Panc1 (cell line): ENCODE data around the gene TNN. TPM values are rescaled to one million over a fixed set of nuclear protein-coding genes. Genes with fewer than 3 reads are reported as not detected.

Experiments used
- ATAC-seq: fragments of 200-7000 bp; cut with Tn5 transposase; 2 replicates; pipeline ENCODE4 v1.9.1; 2020; ENCODE audit warnings: mild to moderate bottlenecking, moderate library complexity
- BruUV-seq: library from RNA; stranded (reverse); fragments of 400-500 nt; replicated peaks from 2 replicates; lab custom pipeline; 2021; lab: Mats Ljungman, UMichigan
- CTCF ChIA-PET: fragments of 300-600 bp; sonication (Branson Sonifier 250); formaldehyde crosslinking; loops from one replicate; lab custom pipeline; 2022; ENCODE audit warnings: antibody characterized with exemption; lab: Charles Lee
- POLR2A ChIA-PET: fragments of 300-600 bp; sonication (Branson Sonifier 250); formaldehyde crosslinking; loops from one replicate; lab custom pipeline; 2022; ENCODE audit warnings: antibody characterized with exemption; lab: Charles Lee
- DNase-seq: peaks from one replicate; pipeline ENCODE4 v3.0.0-alpha.2; 2010; ENCODE audit warnings: low read depth, low spot score
- H3K27ac ChIP-seq: 2 replicates; pipeline ENCODE4 v1.5.1; 2011; ENCODE audit warnings: mild to moderate bottlenecking, low read length, inconsistent platforms
- H3K27me3 ChIP-seq: fragments of 200-500 bp; sonication (Bioruptor generic); 2 replicates; pipeline ENCODE4 v1.6.0; 2014; ENCODE audit warnings: low read length, inconsistent platforms; ENCODE audit not compliant: control insufficient read depth, insufficient read depth
- H3K36me3 ChIP-seq: fragments of 200-500 bp; sonication (Bioruptor generic); 2 replicates; pipeline ENCODE4 v1.5.1; 2014; ENCODE audit warnings: inconsistent platforms, mild to moderate bottlenecking, low read length, moderate library complexity; ENCODE audit not compliant: control insufficient read depth, insufficient read depth
- H3K4me1 ChIP-seq: 2 replicates; pipeline ENCODE4 v1.5.1; 2011; ENCODE audit warnings: inconsistent platforms, mild to moderate bottlenecking, low read length, moderate library complexity; ENCODE audit not compliant: control insufficient read depth, insufficient read depth
- H3K4me3 ChIP-seq, 2 experiments: 2 replicates each; pipeline ENCODE4 v1.5.1; 2011 to 2012; ENCODE audit warnings: low read depth in 2 of 2, low read length in 2 of 2, mild to moderate bottlenecking in 2 of 2, inconsistent platforms in 1 of 2, moderate library complexity in 1 of 2
- H3K9me3 ChIP-seq: fragments of 200-500 bp; sonication (Bioruptor generic); 2 replicates; pipeline ENCODE4 v1.5.1; 2014; ENCODE audit warnings: low read depth, mild to moderate bottlenecking, inconsistent platforms, low read length, moderate library complexity; ENCODE audit not compliant: control insufficient read depth, insufficient read depth
- CTCF ChIP-seq: fragments of 450-650 bp; IDR thresholded peaks from 2 replicates; pipeline ENCODE4 v1.5.1; 2017; ENCODE audit warnings: mild to moderate bottlenecking
- POLR2AphosphoS5 ChIP-seq: IDR thresholded peaks from 2 replicates; pipeline ENCODE4 v1.6.1; 2012; ENCODE audit warnings: mild to moderate bottlenecking, low read depth, low read length, moderate library complexity
- REST ChIP-seq, 2 experiments: IDR thresholded peaks; 2 replicates each; pipeline ENCODE4 v1.6.1; 2011 to 2012; ENCODE audit warnings: low read depth in 2 of 2, control low read depth in 1 of 2, low read length in 1 of 2, mild to moderate bottlenecking in 1 of 2, moderate library complexity in 1 of 2; ENCODE audit not compliant: insufficient read depth in 1 of 2
- SIN3A ChIP-seq: IDR thresholded peaks from 2 replicates; pipeline ENCODE4 v1.6.1; 2012; ENCODE audit warnings: low read depth, mild to moderate bottlenecking, low read length, moderate library complexity, borderline replicate concordance; ENCODE audit not compliant: insufficient read depth
- TCF7L2 ChIP-seq: IDR thresholded peaks from 2 replicates; pipeline ENCODE4 v1.6.1; 2011; ENCODE audit warnings: mild to moderate bottlenecking, low read depth, low read length, inconsistent platforms
- in situ Hi-C: cut with HindIII; loops from 2 replicates; pipeline ENCODE4 v1.10.0; 2016; ENCODE audit warnings: low sequenced_read_pairs, low pct_unique_long_range_greater_than_20kb
- intact Hi-C: fragments of 100-400 bp; cut with micrococcal nuclease; formaldehyde crosslinking; loops from one replicate; pipeline ENCODE4 v1.10.0; 2022; ENCODE audit not compliant: unreplicated experiment
- total RNA-seq: library from RNA; stranded (reverse); gene quantifications from one replicate; pipeline ENCODE4 v1.2.1, GENCODE V29; 2021; ENCODE audit not compliant: unreplicated experiment

Gene TNN
- total RNA-seq, 1 experiment from 2014 or later = not detected

GRCh38 chr1:175062858-175063257 lies 4.8 kb upstream of the TNN start:
- Histone ChIP-seq H3K27ac (no peak overlapping the region), H3K9me3 (no peaks in the 10 kb centered on the region), H3K36me3 (no peaks in the 10 kb centered on the region), H3K27me3 (peaks cover 4% of the 10 kb centered on the region; the same call in 1 of the 2 replicates), H3K4me1 (no peaks in the 10 kb centered on the region), H3K4me3 (no peak overlapping the region)
- no TSS peak for BruUV-seq
- DNase-seq (no peak), ATAC-seq (no peak)
- intact Hi-C loops (no loop called here), in situ Hi-C loops (no loop called here)
- POLR2A ChIA-PET = no interaction called here
- TF ChIP-seq CTCF (no peak), REST (IDR thresholded peaks at IDR 0.05; ENCODE audit: insufficient read depth in 1 of 2, low read depth in 2 of 2, low read length in 1 of 2) (no peak), TCF7L2 (no peak), SIN3A (no peak), POLR2AphosphoS5 (no peak)
- CTCF ChIA-PET = no interaction called here

- POLR2A ChIA-PET = no interaction called here
- BruUV-seq = no TSS peak
Measured at GRCh38 chr1:175070818-175071217, 3.2 kb downstream of the TNN start.

More at GRCh38 chr1:175070818-175071217, 3.2 kb downstream of the TNN start:
- ATAC-seq (no peak), DNase-seq (no peak)
- TF ChIP-seq REST (IDR thresholded peaks at IDR 0.05; ENCODE audit: insufficient read depth in 1 of 2, low read depth in 2 of 2, low read length in 1 of 2) (no peak), CTCF (no peak), SIN3A (no peak), POLR2AphosphoS5 (no peak), TCF7L2 (no peak)
- Histone ChIP-seq H3K27me3 (peaks cover 12% of the 10 kb centered on the region; the same call in 1 of the 2 replicates), H3K4me3 (no peak overlapping the region), H3K4me1 (peaks cover 5% of the 10 kb centered on the region; the same call in 1 of the 2 replicates), H3K36me3 (no peaks in the 10 kb centered on the region), H3K9me3 (no peaks in the 10 kb centered on the region), H3K27ac (no peak overlapping the region)
- in situ Hi-C loops = no loop called here
- CTCF ChIA-PET = no interaction called here
- intact Hi-C loops = no loop called here
